Activated CD8-positive, alpha-beta T cell treated with anti-CD3 and anti-CD28 coated beads for 36 hours (primary cell): Measurements from ENCODE around the gene RAD51AP1. TPM values are rescaled to one million over a fixed set of nuclear protein-coding genes. Genes with fewer than 3 reads are reported as not detected.

ENCODE experiments used
- ATAC-seq: fragments of 200-7000 bp; cut with Tn5 transposase; one replicate; pipeline ENCODE4 v1.10.0; 2021; ENCODE audit warnings: mild to moderate bottlenecking, moderate library complexity
- CTCF ChIA-PET: fragments of 350-600 bp; sonication (Branson Sonifier 250); formaldehyde crosslinking; loops from one replicate; lab custom pipeline; 2021; ENCODE audit warnings: antibody characterized with exemption; lab: Charles Lee
- POLR2A ChIA-PET: fragments of 350-600 bp; sonication (Branson Sonifier 250); formaldehyde crosslinking; loops from one replicate; lab custom pipeline; 2021; ENCODE audit warnings: antibody characterized with exemption; lab: Charles Lee
- DNase-seq: peaks from one replicate; pipeline ENCODE4 v3.0.0-alpha.2; 2020
- H3K27ac Mint-ChIP-seq: one replicate; pipeline ENCODE4 v1.8.0; 2021; ENCODE audit warnings: mild to moderate bottlenecking, mixed read lengths
- H3K27me3 Mint-ChIP-seq: one replicate; pipeline ENCODE4 v1.8.0; 2021; ENCODE audit warnings: mixed read lengths
- H3K36me3 Mint-ChIP-seq: one replicate; pipeline ENCODE4 v1.8.0; 2021; ENCODE audit warnings: low read depth, mixed read lengths
- H3K4me1 Mint-ChIP-seq: one replicate; pipeline ENCODE4 v1.8.0; 2021; ENCODE audit warnings: low read depth, mixed read lengths
- H3K4me3 Mint-ChIP-seq: one replicate; pipeline ENCODE4 v1.8.0; 2021; ENCODE audit warnings: mild to moderate bottlenecking, moderate library complexity, mixed read lengths
- H3K9me3 Mint-ChIP-seq: one replicate; pipeline ENCODE4 v1.8.0; 2021; ENCODE audit warnings: mixed read lengths
- intact Hi-C: fragments of 100-400 bp; cut with micrococcal nuclease; formaldehyde crosslinking; loops from one replicate; pipeline ENCODE4 v1.10.0; 2022
- total RNA-seq, 2 experiments: library from RNA; stranded (reverse); gene quantifications; one replicate each; pipeline ENCODE4 v1.2.3, GENCODE V29; 2021
- TF ChIP-seq, protein P1 (sequence below): fragments of 200-600 bp; IDR thresholded peaks from one replicate; pipeline ENCODE4 v1.8.0; 2022; ENCODE audit warnings: antibody characterized with exemption, mild to moderate bottlenecking

The RAD51AP1 gene
- total RNA-seq, 2 experiments from 2014 or later: 44.7 to 47.8 TPM

DNA sequence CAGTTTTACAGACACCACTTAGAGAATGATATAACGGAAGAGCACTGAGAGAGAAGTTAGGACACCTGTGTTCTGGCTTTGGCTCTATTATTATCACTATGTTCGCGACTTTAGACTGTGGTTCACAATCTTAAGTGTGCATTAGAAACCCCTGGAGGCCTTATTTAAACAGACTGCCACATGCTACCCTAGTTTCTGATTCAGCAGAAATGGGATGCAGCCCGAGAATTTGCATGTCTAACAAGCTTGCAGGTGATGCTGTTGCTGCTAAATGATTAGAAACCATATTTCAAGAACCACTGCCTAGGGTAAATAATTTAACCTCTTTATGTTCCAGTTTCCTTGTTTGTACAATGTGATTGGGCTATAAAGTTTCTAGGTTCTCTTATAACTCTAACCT is 3.6 kb upstream of the RAD51AP1 start:
- ATAC-seq: no peak
- no peak overlapping the region for H3K4me3 Mint-ChIP-seq
- ChIA-PET CTCF (interaction anchor here (1.1 kb wide), 1 partner anchor 70 kb away, joined by 3 read pairs; no protein-coding TSS in a partner anchor), POLR2A (no interaction called here)
- H3K9me3 Mint-ChIP-seq: no peaks in the 10 kb centered on the region
- DNase-seq: no peak
- intact Hi-C loops: no loop called here
- H3K27ac Mint-ChIP-seq: no peak overlapping the region
- peaks cover 23% of the 10 kb centered on the region for H3K4me1 Mint-ChIP-seq
- H3K36me3 Mint-ChIP-seq: peaks cover 10% of the 10 kb centered on the region
- TF ChIP-seq, protein P1, sequence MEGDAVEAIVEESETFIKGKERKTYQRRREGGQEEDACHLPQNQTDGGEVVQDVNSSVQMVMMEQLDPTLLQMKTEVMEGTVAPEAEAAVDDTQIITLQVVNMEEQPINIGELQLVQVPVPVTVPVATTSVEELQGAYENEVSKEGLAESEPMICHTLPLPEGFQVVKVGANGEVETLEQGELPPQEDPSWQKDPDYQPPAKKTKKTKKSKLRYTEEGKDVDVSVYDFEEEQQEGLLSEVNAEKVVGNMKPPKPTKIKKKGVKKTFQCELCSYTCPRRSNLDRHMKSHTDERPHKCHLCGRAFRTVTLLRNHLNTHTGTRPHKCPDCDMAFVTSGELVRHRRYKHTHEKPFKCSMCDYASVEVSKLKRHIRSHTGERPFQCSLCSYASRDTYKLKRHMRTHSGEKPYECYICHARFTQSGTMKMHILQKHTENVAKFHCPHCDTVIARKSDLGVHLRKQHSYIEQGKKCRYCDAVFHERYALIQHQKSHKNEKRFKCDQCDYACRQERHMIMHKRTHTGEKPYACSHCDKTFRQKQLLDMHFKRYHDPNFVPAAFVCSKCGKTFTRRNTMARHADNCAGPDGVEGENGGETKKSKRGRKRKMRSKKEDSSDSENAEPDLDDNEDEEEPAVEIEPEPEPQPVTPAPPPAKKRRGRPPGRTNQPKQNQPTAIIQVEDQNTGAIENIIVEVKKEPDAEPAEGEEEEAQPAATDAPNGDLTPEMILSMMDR: no peak
- H3K27me3 Mint-ChIP-seq: no peaks in the 10 kb centered on the region

DNA sequence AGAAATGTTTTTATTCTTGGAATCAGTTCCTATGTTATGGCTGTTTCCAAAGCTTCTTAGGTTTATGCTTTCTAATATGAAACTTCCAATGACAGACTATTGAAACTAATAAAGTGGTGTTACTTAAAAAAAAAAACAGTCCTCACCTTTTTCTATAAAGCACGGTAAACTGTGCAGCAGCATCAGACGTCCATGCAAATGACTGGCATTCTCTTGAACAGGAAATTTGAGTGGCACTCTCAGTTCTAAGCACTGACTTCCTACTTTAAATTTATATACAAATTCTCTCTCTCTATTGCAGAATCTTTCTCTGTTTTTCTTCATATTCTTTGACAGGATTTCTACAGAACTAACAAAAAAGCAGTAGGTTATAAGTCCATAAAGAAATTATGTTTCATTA is 2.8 kb upstream of the RAD51AP1 start:
- Mint-ChIP-seq H3K36me3 (peaks cover 10% of the 10 kb centered on the region), H3K4me1 (peaks cover 21% of the 10 kb centered on the region), H3K27me3 (no peaks in the 10 kb centered on the region), H3K9me3 (no peaks in the 10 kb centered on the region), H3K27ac (no peak overlapping the region), H3K4me3 (no peak overlapping the region)
- ATAC-seq (no peak), DNase-seq (no peak)
- TF ChIP-seq, protein P1: no peak
- ChIA-PET POLR2A (no interaction called here), CTCF (no interaction called here)
- intact Hi-C loops: no loop called here

DNA sequence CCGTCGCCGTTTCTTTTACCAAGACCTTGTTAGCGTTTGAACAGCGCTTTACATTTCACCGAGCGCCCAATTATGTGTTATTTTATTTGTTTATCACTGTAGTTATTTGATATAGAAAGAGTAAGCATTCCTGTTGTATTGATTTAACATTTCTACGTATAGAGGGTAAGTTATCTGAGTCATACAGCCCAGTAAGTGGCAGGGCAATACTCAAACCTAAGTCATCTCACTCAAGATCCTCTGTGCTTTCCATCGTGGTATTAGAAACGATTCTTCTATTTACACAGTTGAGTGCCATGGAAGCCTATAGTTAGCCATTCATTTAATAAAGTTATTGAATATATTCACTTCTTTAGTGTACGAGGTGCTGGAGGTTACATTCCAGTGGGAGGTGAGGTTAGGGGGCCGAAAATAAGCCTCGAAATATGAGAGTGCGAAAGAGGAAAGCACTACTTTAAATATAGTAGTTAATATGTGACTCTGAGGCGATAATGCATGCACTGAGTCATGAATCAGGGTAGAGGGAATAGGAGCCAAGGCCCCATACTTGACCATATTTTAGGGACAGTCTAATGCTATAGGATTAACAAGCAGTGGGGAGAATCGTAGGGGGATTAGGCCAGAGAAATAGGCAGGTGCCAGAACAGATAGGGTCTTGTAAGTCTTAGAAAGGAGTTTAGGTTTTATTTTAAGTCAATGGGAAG is 629 bp downstream of the RAD51AP1 start:
- CTCF ChIA-PET: no interaction called here
- H3K27me3 Mint-ChIP-seq: no peaks in the 10 kb centered on the region
- intact Hi-C loops: no loop called here
- peaks cover 25% of the 10 kb centered on the region for H3K36me3 Mint-ChIP-seq
- H3K27ac Mint-ChIP-seq: peak overlapping the region; percentile 100
- DNase-seq: no peak
- TF ChIP-seq, protein P1: no peak
- peaks cover 23% of the 10 kb centered on the region for H3K4me1 Mint-ChIP-seq
- ATAC-seq: peak; percentile 18
- peak overlapping the region; percentile 98 for H3K4me3 Mint-ChIP-seq
- H3K9me3 Mint-ChIP-seq: no peaks in the 10 kb centered on the region
- POLR2A ChIA-PET: interaction anchor here (0.9 kb wide), 1 partner anchor 16 kb away, joined by 3 read pairs; no protein-coding TSS in a partner anchor

DNA sequence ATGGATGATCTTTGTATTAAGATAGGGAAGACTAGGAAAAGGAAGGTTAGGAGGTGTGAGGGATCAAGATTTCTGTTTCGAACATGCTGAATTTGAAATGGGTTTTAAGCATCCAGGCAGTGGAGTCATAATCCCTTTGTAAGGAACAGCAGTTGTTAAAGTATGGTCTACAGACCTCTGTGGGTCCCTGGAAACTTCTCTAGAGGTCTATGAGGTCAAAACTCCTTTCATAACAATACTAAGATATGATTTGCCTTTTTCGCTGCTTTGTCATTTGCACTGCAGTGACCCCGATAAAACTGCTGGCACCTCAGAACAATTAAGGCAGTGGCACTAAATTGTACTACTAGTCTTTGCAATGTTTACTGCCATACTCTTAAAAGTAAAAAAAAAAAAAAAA is 1.5 kb downstream of the RAD51AP1 start:
- peak overlapping the region; percentile 98 for H3K4me3 Mint-ChIP-seq
- ChIA-PET POLR2A (interaction anchor here (1.6 kb wide), 1 partner anchor 109 kb away, joined by 5 read pairs; the partner anchor contains the start of genes AKAP3 and NDUFA9), CTCF (interaction anchor here (0.7 kb wide), 1 partner anchor 8 kb away, joined by 3 read pairs; no protein-coding TSS in a partner anchor)
- intact Hi-C loops: no loop called here
- peak overlapping the region; percentile 100 for H3K27ac Mint-ChIP-seq
- no peaks in the 10 kb centered on the region for H3K27me3 Mint-ChIP-seq
- TF ChIP-seq, protein P1: no peak
- H3K36me3 Mint-ChIP-seq: peaks cover 32% of the 10 kb centered on the region
- H3K4me1 Mint-ChIP-seq: peaks cover 23% of the 10 kb centered on the region
- ATAC-seq: no peak
- H3K9me3 Mint-ChIP-seq: no peaks in the 10 kb centered on the region
- no peak for DNase-seq

DNA sequence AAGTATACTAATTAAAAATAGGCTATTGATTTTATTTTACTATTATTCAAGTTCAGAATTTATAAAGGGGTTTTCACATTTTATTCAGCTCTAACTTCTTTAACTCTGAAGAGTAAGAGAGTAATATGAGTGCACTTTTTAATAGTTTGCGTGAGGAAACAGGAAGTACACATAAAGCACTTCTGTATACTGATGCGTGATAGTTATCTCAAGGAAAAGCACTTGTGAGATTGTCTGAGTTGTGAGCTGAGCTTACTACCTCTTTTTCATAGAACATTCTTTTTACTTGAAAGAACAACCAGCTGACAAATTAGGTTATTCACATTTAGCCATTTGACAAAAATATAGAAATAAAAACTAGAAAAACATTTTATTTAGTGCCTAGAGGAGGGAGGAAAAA is 1.9 kb downstream of the RAD51AP1 start:
- ATAC-seq (no peak), DNase-seq (no peak)
- TF ChIP-seq, protein P1: no peak
- H3K4me3 Mint-ChIP-seq: no peak overlapping the region
- peaks cover 23% of the 10 kb centered on the region for H3K4me1 Mint-ChIP-seq
- H3K9me3 Mint-ChIP-seq: no peaks in the 10 kb centered on the region
- H3K27ac Mint-ChIP-seq: no peak overlapping the region
- ChIA-PET POLR2A (interaction anchor here (1.6 kb wide), 1 partner anchor 108 kb away, joined by 5 read pairs; the partner anchor contains the start of genes AKAP3 and NDUFA9), CTCF (interaction anchor here (0.7 kb wide), 1 partner anchor 9 kb away, joined by 3 read pairs; no protein-coding TSS in a partner anchor)
- H3K36me3 Mint-ChIP-seq: peaks cover 33% of the 10 kb centered on the region
- H3K27me3 Mint-ChIP-seq: no peaks in the 10 kb centered on the region
- intact Hi-C loops: no loop called here
